ENCODE results near the gene GPR101. TPM values are rescaled to one million over a fixed set of nuclear protein-coding genes. Genes with fewer than 3 reads are reported as not detected.
A peak's percentile ranks its signal among the peaks of the same experiment; 100 is the strongest.
"Not testable (repeated sequence)": the region's sequence is repeated elsewhere in the genome, so short reads cannot be mapped to it uniquely, and the experiment has no call there.

The GPR101 gene
- total RNA-seq, 6 experiments from 2014 or later, result not detected

DNA sequence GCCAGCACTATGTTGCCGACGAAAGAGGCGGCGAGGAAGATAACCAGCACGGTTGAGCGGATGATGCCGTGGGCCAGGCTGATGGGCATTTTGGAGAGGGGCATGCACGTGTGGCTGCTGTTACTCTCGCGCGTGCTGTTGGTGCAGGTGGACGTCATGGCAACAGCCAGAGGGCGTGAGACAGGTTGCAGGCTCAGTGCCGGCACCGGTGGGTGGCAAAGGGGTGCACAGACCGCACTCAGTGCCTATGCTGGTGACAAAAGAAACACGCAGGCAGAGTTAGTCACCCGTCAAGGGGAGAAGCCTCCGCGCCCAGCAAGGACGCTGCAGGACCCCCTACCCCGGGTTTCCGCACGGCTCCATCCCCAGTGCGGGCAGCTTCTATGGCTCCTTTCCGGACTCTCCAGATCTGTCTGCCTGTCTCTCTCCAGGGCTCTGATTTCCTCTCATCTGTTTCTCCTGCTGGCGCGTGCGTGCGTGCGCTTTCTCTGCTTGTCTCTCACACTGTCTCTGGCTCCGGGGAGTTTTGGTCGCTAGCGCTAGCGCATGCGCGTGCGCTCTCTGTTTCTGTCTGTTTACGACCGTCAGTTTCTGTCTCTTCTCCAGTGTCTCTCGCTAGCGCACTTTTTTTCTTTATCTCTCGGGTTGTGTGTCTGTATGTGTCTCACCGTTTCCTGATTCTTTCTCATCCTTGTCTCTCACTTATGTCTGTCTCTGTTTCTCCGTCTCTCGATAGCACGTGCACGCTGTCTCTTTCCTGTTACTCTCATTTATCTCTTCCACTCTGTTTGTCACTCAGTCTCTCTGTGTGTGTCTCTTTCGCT is 2.1 kb downstream of the GPR101 start:
- WGBS (ENCODE audit: insufficient coverage, low coverage, low lambda C conversion rate, missing lambda C conversion rate), result 19% methylated on average over 43 of the region's 49 CpGs
- H3K27ac ChIP-seq, result no peak overlapping the region
- no peaks in the 10 kb centered on the region for H3K27me3 ChIP-seq
- ATAC-seq, result peak; percentile 70 to 86 (median 78)
- DNase-seq, result peak in 2 of 3 donors; percentile 35 to 41
- intact Hi-C loops (cut with DNase I), result no loop called here
- H3K36me3 ChIP-seq, result no peaks in the 10 kb centered on the region
- no peak for TF ChIP-seq POLR2A (IDR thresholded peaks at IDR 0.05)
- TF ChIP-seq, protein P1, sequence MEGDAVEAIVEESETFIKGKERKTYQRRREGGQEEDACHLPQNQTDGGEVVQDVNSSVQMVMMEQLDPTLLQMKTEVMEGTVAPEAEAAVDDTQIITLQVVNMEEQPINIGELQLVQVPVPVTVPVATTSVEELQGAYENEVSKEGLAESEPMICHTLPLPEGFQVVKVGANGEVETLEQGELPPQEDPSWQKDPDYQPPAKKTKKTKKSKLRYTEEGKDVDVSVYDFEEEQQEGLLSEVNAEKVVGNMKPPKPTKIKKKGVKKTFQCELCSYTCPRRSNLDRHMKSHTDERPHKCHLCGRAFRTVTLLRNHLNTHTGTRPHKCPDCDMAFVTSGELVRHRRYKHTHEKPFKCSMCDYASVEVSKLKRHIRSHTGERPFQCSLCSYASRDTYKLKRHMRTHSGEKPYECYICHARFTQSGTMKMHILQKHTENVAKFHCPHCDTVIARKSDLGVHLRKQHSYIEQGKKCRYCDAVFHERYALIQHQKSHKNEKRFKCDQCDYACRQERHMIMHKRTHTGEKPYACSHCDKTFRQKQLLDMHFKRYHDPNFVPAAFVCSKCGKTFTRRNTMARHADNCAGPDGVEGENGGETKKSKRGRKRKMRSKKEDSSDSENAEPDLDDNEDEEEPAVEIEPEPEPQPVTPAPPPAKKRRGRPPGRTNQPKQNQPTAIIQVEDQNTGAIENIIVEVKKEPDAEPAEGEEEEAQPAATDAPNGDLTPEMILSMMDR (IDR thresholded peaks at IDR 0.05), result no peak
- H3K4me1 ChIP-seq, result peaks cover 0 to 10% (median 0%) of the 10 kb centered on the region in 4 donors
- peak overlapping the region; percentile 20 to 32 (median 23) for H3K4me3 ChIP-seq
- H3K9me3 ChIP-seq, result no peaks in the 10 kb centered on the region

DNA sequence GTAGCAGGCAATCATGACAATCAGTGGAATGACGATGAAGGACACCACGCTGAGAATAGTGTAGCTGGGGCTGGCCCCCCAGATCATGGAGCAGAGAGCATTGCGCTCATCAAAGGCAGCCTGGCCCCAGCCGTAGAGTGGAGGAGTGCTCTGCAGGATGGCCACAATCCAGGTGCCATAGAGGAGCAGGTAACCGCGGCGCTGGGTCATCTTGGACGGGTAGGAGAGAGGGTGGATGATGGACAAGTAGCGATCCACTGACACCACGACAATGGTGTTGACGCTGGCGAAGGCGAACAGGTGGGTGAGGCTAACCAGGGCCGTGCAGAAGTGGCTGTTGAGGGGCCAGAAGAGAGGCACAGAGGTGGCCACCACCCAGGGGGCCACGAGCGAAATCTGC is 2.8 kb downstream of the GPR101 start:
- WGBS (ENCODE audit: insufficient coverage, low coverage, low lambda C conversion rate, missing lambda C conversion rate), result 50% methylated on average over 6 of the region's 16 CpGs
- no peaks in the 10 kb centered on the region for H3K9me3 ChIP-seq
- DNase-seq (no peak), ATAC-seq (no peak)
- no peak overlapping the region for H3K27ac ChIP-seq
- H3K4me3 ChIP-seq, result no peak overlapping the region
- no peak for TF ChIP-seq POLR2A (IDR thresholded peaks at IDR 0.05)
- TF ChIP-seq, protein P1 (IDR thresholded peaks at IDR 0.05), result no peak
- H3K4me1 ChIP-seq, result peaks cover 0 to 10% (median 0%) of the 10 kb centered on the region in 4 donors
- no peaks in the 10 kb centered on the region for H3K27me3 ChIP-seq
- H3K36me3 ChIP-seq, result no peaks in the 10 kb centered on the region
- intact Hi-C loops (cut with DNase I), result no loop called here

DNA sequence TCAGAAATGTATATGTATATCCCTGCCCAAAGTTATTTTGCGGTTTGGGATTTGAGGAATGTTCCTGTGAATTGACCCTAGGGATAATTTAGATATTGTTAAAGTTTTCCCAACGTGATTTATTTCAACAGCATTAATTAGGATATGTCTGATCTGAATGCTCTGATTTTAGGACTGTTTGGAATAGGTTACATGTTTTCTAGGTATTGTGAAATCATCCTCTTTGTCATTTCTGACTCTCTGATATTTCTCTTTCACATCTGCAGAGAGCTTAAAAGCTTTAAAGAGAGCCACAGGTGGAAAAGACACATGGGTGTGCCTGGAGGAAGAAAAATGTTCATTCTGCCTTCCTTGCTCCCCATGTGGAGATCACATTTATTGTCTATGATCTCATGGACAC is 5.1 kb downstream of the GPR101 start:
- Histone ChIP-seq H3K9me3 (no peaks in the 10 kb centered on the region), H3K27me3 (no peaks in the 10 kb centered on the region), H3K36me3 (no peaks in the 10 kb centered on the region), H3K4me3 (no peak overlapping the region), H3K27ac (no peak overlapping the region), H3K4me1 (peaks cover 0 to 8% (median 0%) of the 10 kb centered on the region in 4 donors)
- 26% methylated on average over 2 of the region's 2 CpGs for whole genome bisulfite sequencing (ENCODE audit: insufficient coverage, low coverage, low lambda C conversion rate, missing lambda C conversion rate)
- intact Hi-C loops (cut with DNase I), result no loop called here
- no peak for TF ChIP-seq POLR2A (IDR thresholded peaks at IDR 0.05)
- TF ChIP-seq, protein P1 (IDR thresholded peaks at IDR 0.05), result no peak
- DNase-seq (no peak), ATAC-seq (no peak)

DNA sequence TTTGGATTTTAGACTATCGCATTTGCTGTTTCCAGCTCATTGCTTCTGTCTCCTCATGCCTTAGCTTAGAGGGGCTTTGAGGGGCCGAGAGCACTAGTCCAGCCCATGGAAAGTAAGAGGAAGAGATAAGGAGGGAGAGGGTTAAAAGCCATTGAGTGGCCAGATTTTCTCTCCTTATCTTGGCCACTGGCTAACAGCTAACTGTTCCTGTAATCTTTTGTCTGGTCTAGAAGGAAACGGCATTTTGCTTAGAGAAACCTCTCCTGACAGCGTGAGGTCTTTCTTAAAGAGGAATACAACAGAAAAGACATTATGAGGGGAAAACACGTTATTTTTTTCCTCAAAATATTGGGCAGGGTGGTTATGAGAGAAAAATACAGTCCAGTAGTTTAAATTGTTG is 7.9 kb downstream of the GPR101 start:
- no peak overlapping the region for H3K4me3 ChIP-seq
- WGBS (ENCODE audit: insufficient coverage, low coverage, low lambda C conversion rate, missing lambda C conversion rate), result 29% methylated on average over 5 of the region's 5 CpGs
- H3K27me3 ChIP-seq, result no peaks in the 10 kb centered on the region
- no peaks in the 10 kb centered on the region for H3K4me1 ChIP-seq
- ATAC-seq (no peak), DNase-seq (no peak)
- no peak overlapping the region for H3K27ac ChIP-seq
- H3K9me3 ChIP-seq, result no peaks in the 10 kb centered on the region
- intact Hi-C loops (cut with DNase I), result no loop called here
- TF ChIP-seq, protein P1 (IDR thresholded peaks at IDR 0.05), result no peak
- TF ChIP-seq POLR2A (IDR thresholded peaks at IDR 0.05), result no peak
- H3K36me3 ChIP-seq, result no peaks in the 10 kb centered on the region

DNA sequence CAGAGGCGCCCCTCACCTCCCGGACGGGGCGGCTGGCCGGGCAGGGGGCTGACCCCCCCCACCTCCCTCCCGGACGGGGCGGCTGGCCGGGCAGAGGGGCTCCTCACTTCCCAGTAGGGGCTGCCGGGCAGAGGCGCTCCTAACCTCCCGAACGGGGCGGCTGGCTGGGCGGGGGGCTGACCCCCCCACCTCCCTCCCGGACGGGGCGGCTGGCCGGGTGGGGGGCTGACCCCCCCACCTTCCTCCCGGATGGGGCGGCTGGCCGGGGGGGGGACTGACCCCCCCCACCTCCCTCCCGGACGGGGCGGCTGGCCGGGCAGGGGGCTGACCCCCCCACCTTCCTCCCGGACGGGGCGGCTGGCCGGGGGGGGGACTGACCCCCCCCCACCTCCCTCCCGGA is 33.6 kb downstream of the GPR101 start:
- no CpG with 5 or more reads among the region's 31 CpGs for WGBS (ENCODE audit: insufficient coverage, low coverage, low lambda C conversion rate, missing lambda C conversion rate)
- H3K36me3 ChIP-seq; ATAC-seq; H3K27me3 ChIP-seq; H3K4me3 ChIP-seq; H3K9me3 ChIP-seq; H3K27ac ChIP-seq; H3K4me1 ChIP-seq; DNase-seq; intact Hi-C loops (cut with DNase I): not testable (repeated sequence)
